Lower leg skin (tissue), 3 donors: Measurements from ENCODE around the gene PBOV1.

ENCODE experiments used
- CTCF ChIP-seq, 3 donors: fragments of 450-650 bp; IDR thresholded peaks; one replicate each; pipeline ENCODE4 v1.5.1; 2016; ENCODE audit warnings: antibody characterized with exemption in 3 of 3, mild to moderate bottlenecking in 3 of 3, moderate library complexity in 2 of 3
- POLR2A ChIP-seq, 2 donors: fragments of 450-650 bp; IDR thresholded peaks; one replicate each; pipeline ENCODE4 v1.6.1; 2016 to 2017; ENCODE audit warnings: antibody characterized with exemption in 2 of 2, mild to moderate bottlenecking in 1 of 2, moderate library complexity in 1 of 2

GRCh38 chr6:138219901-138220300, 1.6 kb upstream of the PBOV1 start:
- TF ChIP-seq CTCF (IDR thresholded peaks at IDR 0.05) (no peak), POLR2A (IDR thresholded peaks at IDR 0.05) (no peak)
